Smooth muscle cell (in vitro differentiated cells): ENCODE measurements around the gene NBAS. TPM values are rescaled to one million over a fixed set of nuclear protein-coding genes. Genes with fewer than 3 reads are reported as not detected.

Experiments used
- DNase-seq: peaks from one replicate; lab custom pipeline; 2025; ENCODE audit not compliant: unreplicated experiment; lab: John Stamatoyannopoulos, UW
- H2AFZ ChIP-seq: fragments of 200-600 bp; sonication (generic); 2 replicates; pipeline ENCODE4 v1.6.0; 2016; ENCODE audit warnings: antibody characterized with exemption, low read depth, mild to moderate bottlenecking
- H3F3A ChIP-seq: fragments of 200-600 bp; sonication (generic); 2 replicates; pipeline ENCODE4 v1.6.0; 2017; ENCODE audit warnings: antibody characterized with exemption, low read depth
- H3K27ac ChIP-seq: fragments of 200-600 bp; sonication (generic); 2 replicates; pipeline ENCODE4 v1.5.1; 2016; ENCODE audit warnings: low read depth, mild to moderate bottlenecking
- H3K27me3 ChIP-seq: fragments of 200-600 bp; sonication (generic); 2 replicates; pipeline ENCODE4 v1.6.1; 2016; ENCODE audit warnings: low read depth, mild to moderate bottlenecking
- H3K36me3 ChIP-seq: fragments of 200-600 bp; sonication (generic); 2 replicates; pipeline ENCODE4 v1.5.1; 2016; ENCODE audit warnings: low read depth
- H3K4me1 ChIP-seq: fragments of 200-600 bp; sonication (generic); 2 replicates; pipeline ENCODE4 v1.5.1; 2016; ENCODE audit warnings: low read depth
- H3K4me2 ChIP-seq: fragments of 200-600 bp; sonication (generic); 2 replicates; pipeline ENCODE4 v1.6.0; 2016; ENCODE audit warnings: mild to moderate bottlenecking
- H3K4me3 ChIP-seq: fragments of 200-600 bp; sonication (generic); 2 replicates; pipeline ENCODE4 v1.5.1; 2016; ENCODE audit warnings: mild to moderate bottlenecking
- H3K79me2 ChIP-seq: fragments of 200-600 bp; sonication (generic); 2 replicates; pipeline ENCODE4 v1.6.0; 2016; ENCODE audit warnings: low read depth, mild to moderate bottlenecking
- H3K9ac ChIP-seq: fragments of 200-600 bp; sonication (generic); 2 replicates; pipeline ENCODE4 v1.6.0; 2016; ENCODE audit warnings: low read depth
- H3K9me3 ChIP-seq: fragments of 200-600 bp; sonication (generic); replicated peaks from 2 replicates; pipeline ENCODE4 v1.5.1; 2016; ENCODE audit warnings: low read depth
- H4K20me1 ChIP-seq: fragments of 200-600 bp; sonication (generic); 2 replicates; pipeline ENCODE4 v1.6.0; 2016; ENCODE audit warnings: low read depth
- CTCF ChIP-seq: fragments of 200-600 bp; sonication (generic); IDR thresholded peaks from 2 replicates; pipeline ENCODE4 v1.5.1; 2017; ENCODE audit warnings: borderline replicate concordance, mild to moderate bottlenecking, antibody characterized with exemption; ENCODE audit not compliant: insufficient read depth, poor library complexity, severe bottlenecking
- WGBS: methylation state at CpG from one replicate; pipeline ENCODE4 v1.1.7; 2016; ENCODE audit warnings: low lambda C conversion rate; 5-methylcytosine and 5-hydroxymethylcytosine counted together
- polyA plus RNA-seq: library from polyadenylated mRNA; unstranded; fragments of >200 nt; fragmentation: Nextera tagmentation; extraction: Ambion mirVana; gene quantifications from 2 replicates; pipeline ENCODE4 v1.2.1, GENCODE V29; 2016
- total RNA-seq: library from RNA; depleted of rRNA; stranded (reverse); fragments of >200 nt; gene quantifications from 2 replicates; pipeline ENCODE4 v1.2.3, GENCODE V29; 2014

NBAS gene
- total and polyA plus RNA-seq, 2 experiments from 2014 or later: 31.2 to 51.1 TPM

DNA sequence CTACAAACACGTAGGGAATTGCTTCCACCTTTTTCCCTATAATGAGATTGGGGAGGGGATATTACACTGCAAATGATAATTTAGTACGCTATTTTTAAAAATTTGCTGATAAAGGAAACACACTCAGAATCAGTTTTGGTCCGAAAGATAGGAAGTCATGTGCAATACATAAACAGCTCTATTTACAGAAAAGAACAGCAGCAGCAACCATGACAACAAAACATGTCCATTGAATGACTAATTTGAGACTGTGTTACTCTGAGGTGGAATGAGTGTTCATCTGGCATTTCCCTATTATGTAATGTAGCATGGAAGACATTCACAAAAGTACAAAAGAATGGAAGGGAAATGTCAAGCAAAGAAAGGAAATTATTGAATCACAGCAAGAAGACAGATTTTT lies 337.2 kb downstream of the NBAS start:
- no peak for TF ChIP-seq CTCF
- no peaks in the 10 kb centered on the region for H4K20me1 ChIP-seq
- DNase-seq: no peak
- no peak overlapping the region for H3K9ac ChIP-seq
- 78% methylated on average over 3 of the region's 3 CpGs for WGBS
- H3K36me3 ChIP-seq: peaks cover 15% of the 10 kb centered on the region
- H3K4me1 ChIP-seq: no peaks in the 10 kb centered on the region
- H3K27me3 ChIP-seq: no peaks in the 10 kb centered on the region
- H3K4me3 ChIP-seq: no peak overlapping the region
- H3K9me3 ChIP-seq: no peaks in the 10 kb centered on the region
- H3K79me2 ChIP-seq: no peaks in the 10 kb centered on the region
- H3K27ac ChIP-seq: peak overlapping the region; percentile 43
- H2AFZ ChIP-seq: no peak overlapping the region
- H3K4me2 ChIP-seq: no peak overlapping the region
- H3F3A ChIP-seq: no peaks in the 10 kb centered on the region

- Histone ChIP-seq H3K27me3 (no peaks in the 10 kb centered on the region), H3K4me1 (no peaks in the 10 kb centered on the region), H3K36me3 (peaks cover 7% of the 10 kb centered on the region), H2AFZ (no peak overlapping the region), H3K79me2 (no peaks in the 10 kb centered on the region), H4K20me1 (no peaks in the 10 kb centered on the region), H3K27ac (no peak overlapping the region), H3K9ac (no peak overlapping the region), H3K9me3 (no peaks in the 10 kb centered on the region), H3K4me2 (no peak overlapping the region), H3K4me3 (no peak overlapping the region), H3F3A (no peaks in the 10 kb centered on the region)
- WGBS: 91% methylated on average over 3 of the region's 3 CpGs
- DNase-seq: no peak
- no peak for TF ChIP-seq CTCF
These were observed 338.3 kb downstream of the NBAS start for GRCh38 chr2:15222856-15223255.

GRCh38 chr2:15220603-15221002 lies 340.5 kb downstream of the NBAS start:
- Histone ChIP-seq H4K20me1 (no peaks in the 10 kb centered on the region), H3K27me3 (no peaks in the 10 kb centered on the region), H3K4me1 (no peaks in the 10 kb centered on the region), H3K27ac (no peak overlapping the region), H3K36me3 (no peaks in the 10 kb centered on the region), H3K4me2 (no peak overlapping the region), H3K9me3 (no peaks in the 10 kb centered on the region), H3F3A (no peaks in the 10 kb centered on the region), H3K4me3 (no peak overlapping the region), H3K9ac (no peak overlapping the region), H3K79me2 (no peaks in the 10 kb centered on the region), H2AFZ (no peak overlapping the region)
- TF ChIP-seq CTCF: no peak
- DNase-seq: no peak

DNA sequence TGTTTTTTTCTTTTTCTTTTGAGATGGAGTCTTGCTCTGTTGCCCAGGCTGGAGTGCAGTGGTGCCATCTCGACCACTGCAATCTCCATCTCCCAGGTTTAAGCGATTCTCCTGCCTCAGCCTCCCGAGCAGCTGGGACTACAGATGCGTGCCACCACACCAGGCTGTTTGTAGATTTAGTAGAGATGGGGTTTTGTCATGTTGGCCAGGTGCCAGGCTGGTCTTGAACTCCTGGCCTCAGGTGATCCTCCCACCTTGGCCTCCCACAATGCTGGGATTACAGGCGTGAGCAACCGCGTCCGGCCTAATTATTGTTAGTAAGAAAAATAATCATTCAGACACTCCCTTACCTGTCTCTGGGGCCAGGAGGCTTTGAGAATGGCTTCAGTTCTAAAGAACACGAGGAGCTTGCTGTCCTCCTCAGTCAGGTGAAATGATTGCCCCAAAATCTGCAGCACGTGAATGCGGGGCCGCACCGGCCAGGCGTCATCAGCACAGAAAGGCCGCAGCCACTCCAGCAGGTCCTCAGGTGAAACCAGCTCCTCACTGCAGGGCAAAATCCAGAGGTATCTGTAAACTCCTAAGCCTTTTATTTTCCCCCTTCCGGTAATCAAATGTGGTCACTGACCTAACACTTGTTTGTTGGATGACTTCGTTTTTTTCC lies 342.6 kb downstream of the NBAS start:
- H3K9ac ChIP-seq: no peak overlapping the region
- no peaks in the 10 kb centered on the region for H3K9me3 ChIP-seq
- no peak for DNase-seq
- TF ChIP-seq CTCF: no peak
- H3K4me2 ChIP-seq: no peak overlapping the region
- H3F3A ChIP-seq: no peaks in the 10 kb centered on the region
- no peak overlapping the region for H3K27ac ChIP-seq
- WGBS: 97% methylated on average over 17 of the region's 17 CpGs
- no peaks in the 10 kb centered on the region for H3K27me3 ChIP-seq
- no peaks in the 10 kb centered on the region for H3K79me2 ChIP-seq
- no peak overlapping the region for H3K4me3 ChIP-seq
- H3K36me3 ChIP-seq: peaks cover 2% of the 10 kb centered on the region
- H4K20me1 ChIP-seq: no peaks in the 10 kb centered on the region
- no peak overlapping the region for H2AFZ ChIP-seq
- no peaks in the 10 kb centered on the region for H3K4me1 ChIP-seq
